Raji (cell line): ENCODE data around the gene EPHA4.

Experiments used
- POLR2A ChIP-seq: IDR thresholded peaks from 2 replicates; pipeline ENCODE4 v1.6.1; 2011; ENCODE audit warnings: low read depth, low read length, control low read depth; ENCODE audit not compliant: insufficient read depth

The EPHA4 gene

DNA sequence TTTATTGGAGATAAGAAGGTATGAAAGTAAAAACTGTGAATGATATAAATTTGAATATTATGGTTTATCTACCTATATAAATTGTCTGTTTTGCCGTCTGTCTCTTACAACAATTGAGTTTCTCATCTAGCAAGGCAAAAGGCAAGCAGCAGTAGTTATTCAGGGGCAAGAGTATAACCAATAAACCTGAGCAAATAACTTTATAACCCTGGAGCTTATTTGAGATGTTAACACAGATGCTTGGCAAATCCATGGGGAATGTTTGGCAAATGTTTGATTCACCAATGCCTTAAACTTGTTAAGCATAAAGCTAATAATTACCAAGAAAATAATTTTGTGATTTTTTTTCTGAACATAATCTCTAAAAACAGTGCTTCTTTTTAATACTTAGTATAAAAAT, 9.9 kb upstream of the EPHA4 start:
- no peak for TF ChIP-seq POLR2A

DNA sequence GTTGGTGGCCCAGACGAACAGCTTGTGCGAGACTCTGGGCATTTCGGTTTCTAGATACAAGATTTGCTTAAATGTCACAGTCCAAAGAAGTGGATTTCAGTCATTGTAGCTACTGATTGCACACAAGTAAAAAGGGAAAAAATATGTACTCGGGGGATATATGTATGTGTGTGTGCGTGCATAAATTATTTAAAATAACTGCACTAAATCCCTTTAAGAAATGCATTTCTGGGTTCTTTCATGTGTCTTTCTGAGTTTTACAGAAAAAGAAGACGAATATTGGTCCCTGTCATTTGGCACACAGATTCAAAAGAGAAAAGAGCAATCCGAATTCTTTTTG, 2.1 kb upstream of the EPHA4 start:
- no peak for TF ChIP-seq POLR2A

DNA sequence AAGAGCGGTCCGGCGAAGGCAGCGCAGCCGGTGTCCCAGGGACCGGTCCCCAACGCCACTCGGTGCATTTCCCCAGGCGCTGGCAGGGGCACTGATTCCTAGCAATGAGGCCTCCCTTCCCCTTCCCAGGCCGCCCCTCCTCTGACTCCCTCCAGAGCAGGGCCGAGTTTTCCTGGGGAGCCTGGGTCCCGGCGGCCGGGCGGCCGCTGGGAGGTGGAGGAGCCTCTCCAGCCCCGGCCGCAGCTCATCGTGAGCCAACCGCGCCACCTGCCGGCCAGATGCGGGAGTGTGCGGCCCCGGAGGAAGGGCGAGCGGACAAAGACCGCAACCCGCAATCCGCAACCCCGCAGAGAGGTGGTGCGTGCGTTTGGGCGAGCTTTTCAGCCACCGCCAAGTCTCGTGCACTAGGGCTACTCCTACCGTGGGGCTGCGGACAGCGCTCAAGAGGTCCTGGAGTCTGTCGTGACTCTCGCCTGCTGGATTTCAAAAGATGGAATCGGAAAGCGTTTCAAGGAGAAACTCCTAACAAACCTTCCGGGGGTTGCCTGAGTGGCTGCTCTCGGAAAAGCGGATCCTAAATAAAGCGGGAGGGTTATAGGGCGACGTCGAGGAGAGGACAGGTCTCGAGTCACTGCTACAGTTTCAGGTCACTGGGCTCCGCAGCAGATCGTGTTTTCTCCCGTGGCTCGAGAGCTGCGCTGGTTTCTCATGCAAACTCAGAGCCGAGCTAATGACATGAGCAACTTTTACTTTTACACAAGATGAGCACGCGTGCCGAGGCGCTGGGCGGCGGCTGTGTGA, 1.5 kb upstream of the EPHA4 start:
- no peak for TF ChIP-seq POLR2A

DNA sequence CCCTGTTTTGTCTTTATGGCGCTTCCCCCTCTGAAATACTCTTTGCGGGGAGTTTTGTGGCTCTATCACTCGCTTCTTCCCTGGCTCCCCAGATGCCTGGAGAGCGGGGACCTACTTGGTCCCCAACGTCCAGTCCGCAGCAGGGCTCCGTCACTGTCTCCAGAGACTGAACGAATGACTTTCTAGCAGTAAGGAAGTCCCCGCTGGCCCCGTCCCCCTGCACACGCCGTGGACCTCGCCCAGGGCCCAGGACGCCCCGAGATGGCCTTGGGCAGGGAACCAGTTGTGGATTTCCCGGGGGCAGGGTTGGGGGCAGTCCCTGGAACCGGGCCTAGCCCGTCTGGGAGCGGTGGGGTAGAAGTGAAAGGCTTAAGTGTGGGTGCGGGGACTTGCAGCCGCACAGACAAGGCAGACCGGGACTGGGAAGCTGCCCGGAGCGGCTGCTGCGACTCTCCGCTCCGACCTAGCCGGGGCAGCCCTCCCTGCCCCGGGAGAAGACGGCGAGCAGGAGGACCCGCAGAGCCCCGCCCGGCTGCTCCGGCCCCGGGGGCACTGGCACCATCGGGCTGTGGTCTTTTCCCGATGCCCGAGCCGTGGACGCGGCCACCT, 821 bp upstream of the EPHA4 start:
- TF ChIP-seq POLR2A = no peak

DNA sequence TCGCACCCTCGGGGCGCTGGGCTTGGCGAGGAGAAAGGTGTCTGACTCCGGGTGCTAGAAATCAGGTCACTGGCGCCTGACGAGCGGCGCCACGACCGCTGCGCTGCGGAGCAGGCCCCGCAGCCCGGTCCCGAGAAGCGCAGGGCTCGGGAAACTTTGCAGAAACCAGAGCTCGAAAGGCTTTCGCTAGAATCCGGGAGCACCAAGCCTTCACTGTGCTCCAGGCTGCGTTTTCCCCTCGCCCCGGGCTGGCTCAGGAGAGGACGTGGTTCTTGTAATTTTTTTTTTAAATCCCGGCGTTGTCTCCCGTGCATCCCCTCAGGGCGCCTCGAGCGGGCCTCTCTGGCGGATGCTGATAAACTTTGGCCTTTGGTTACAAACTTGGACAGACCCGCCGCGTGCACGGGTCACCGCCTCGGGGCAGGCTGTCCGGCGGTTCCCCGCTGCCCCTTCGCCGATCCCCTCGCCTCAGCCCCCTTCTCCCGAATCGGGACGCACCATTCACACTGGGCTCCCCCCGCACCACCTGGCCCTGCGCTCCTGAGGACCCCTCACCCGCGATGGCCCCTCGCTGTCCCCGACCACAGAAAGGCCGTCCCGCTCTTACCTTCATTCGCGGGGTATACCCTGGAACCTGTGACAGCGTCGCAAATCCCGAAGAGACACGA, 419 bp downstream of the EPHA4 start:
- TF ChIP-seq POLR2A = no peak

DNA sequence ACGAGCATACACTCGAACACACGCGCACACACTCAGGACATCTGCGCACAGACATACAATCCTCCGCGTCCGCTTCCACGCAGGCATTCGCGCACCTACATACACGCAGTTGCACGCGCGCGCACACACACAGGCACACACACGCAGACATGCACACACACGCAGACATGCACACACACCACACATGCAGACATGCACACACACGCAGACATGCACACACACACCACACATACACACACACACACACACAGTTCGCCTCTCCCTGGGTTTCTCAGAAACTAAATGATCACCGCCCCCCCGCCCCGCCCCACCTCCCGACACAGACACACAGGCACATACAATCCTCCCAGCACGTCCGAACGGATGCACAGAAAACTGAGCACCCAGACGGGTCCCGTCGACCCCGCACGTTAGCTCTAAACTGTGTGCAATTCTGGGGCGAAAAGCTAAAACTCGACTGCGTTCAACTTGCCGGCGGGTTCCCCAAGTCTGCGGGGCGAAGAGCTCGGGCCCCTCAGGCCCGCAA, 1.0 kb downstream of the EPHA4 start:
- no peak for TF ChIP-seq POLR2A

DNA sequence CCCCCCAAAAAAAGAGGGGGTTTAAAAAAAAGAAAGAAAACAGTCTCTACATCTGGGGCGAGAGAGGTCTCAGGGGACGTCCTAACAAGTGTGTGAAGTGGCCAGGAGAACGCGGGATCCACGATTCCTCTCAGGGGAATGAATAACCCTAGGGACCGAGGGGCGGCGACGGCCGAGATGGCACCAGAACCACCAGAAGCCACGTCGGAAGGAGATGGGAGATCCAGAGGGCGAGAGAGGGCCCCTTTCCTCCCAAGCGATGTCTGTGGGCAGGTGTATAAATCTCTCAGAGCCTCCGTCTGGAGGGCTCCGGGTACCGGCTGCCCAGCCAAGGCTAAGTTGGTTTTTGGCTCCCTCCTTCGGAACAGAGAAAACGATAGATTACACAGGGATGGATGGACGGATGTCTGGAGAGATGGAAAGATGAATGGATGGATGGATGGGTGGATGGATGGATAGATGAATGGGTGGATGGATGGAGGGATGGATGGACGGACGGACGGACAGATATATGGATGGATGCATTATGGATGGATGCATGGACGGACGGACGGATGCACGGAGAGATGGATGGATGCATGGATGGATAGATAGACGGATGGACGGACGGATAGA, 1.7 kb downstream of the EPHA4 start:
- no peak for TF ChIP-seq POLR2A

DNA sequence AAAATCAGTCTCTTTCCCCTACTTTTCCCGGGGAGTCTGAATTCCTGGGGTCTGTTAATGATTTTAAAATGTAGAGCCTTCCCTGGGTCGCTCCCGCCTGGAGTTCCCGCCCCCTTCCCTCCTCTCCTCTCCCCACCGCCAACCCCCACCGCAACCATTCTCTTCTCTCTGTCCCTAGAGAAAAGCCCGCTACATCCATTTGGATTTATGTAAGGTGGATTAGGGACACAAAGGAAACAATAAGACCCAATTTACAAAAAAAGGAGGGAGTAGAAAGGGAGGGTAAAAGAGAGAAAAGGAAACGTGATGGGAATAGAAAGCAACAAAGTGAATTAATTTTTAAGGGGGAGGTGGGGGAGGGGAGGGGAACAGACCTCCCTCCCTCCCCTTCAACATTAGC, 2.2 kb downstream of the EPHA4 start:
- TF ChIP-seq POLR2A = no peak

DNA sequence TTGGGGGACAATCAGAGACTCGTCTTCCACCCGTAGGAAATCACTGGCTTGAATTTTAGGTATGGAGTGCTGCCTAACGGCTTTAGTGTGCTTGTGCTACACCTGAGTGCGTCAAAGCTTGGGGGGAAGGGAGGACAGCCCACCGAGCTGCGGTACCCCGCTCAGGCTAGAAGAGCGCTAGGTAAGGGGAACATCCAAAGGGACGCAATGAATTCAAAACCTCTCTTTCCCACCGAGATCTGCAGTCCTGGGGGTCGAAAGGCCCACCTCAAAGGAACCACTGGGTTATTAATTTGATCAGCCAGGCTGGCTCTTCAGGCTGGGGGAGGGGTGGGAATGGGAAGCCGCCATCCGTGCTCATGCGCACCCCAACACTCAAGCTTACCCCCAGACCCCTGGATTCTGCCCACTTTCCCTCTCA, 2.7 kb downstream of the EPHA4 start:
- no peak for TF ChIP-seq POLR2A

DNA sequence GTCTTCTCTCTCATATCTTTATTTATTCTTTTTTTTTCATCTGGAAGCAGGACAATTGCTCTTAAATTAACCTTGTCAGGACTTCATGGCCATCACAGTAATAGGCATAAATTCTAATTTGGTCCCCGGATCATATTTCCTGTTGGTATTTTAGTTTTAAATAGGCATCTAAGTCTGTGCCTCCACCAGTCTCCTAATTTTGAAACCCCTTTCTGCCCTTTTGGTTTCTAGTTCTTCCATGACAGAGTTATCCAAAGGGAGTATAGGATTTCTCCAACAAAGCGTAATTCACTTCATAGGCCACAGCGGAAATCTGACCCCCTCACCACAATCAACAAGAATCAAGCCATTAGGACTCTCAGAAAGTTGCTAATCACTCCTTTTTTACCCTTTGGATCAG, 3.8 kb downstream of the EPHA4 start:
- no peak for TF ChIP-seq POLR2A

DNA sequence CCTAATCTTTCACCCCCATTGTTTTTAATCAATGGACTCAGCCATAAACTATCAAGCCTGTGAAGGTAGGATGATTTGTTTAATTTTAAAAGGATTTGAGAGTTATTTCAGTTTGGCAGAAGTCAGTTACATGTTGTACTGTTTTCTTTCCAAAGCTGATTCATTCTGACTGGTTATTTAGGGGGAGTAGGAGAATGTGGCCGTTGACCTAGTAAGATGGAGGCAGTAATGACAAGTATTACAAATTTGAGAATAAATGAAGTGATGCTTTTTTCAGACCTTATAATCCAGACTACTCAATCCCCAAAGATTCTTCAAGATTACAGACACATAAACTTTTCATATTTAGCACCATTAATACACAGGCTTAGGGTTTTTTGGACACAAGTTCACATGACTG, 4.3 kb downstream of the EPHA4 start:
- no peak for TF ChIP-seq POLR2A

DNA sequence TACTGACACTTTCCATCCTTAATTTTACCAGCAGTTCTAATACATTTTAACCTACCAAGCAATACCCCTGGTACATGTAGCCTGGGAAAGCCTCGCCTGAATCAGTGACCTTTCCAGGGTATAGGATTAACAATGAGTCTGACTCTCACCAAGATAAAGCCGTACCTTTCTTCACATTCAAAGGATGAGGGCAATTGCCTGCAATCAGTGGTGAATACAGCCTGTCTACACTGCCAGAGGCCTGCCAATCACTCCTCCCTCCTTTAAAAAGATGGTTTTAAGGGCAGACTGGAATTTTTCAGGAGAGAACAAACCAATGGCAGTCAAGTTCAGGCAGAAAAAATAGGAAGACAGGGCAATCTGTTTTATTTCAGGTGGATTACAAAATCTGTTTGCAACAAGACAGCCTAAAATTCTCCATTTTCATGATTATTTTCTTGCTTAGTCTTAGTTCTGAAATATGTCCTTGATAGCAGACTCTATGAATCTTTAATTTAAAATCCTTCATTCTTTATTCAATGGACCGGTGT, 4.8 kb downstream of the EPHA4 start:
- no peak for TF ChIP-seq POLR2A

DNA sequence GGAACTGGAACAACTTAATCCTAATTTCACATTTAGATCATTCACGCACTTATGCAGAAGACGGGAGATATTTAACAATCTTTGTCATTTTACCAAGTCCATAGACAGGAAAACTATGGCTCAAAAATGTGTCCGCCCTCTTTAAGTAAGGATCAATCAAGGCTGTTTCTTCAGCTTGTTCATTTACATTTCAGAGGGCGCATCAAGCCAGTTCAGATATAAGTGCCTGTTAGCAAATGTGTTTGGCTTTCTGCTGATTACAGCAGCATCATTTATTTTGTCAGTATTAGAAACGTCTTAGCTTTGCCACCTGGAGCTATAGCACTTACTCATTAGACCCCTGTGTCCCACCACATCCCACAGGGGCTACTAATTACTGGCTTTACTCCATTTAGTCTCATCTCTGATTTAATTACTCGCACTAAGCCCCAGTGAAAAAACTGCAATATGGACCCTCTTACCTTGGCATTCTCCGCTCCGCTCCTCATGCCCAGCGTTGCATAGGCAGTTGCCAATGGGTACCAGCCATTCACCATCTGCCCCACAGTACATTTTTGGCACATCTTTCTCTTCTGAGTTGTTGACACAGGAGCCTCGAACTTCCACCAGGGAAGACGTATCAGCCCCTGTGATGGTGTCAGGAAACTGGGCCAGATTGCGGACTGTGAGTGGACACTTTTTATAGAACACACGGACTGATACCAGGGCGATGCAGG, 8.7 kb downstream of the EPHA4 start:
- TF ChIP-seq POLR2A = no peak

DNA sequence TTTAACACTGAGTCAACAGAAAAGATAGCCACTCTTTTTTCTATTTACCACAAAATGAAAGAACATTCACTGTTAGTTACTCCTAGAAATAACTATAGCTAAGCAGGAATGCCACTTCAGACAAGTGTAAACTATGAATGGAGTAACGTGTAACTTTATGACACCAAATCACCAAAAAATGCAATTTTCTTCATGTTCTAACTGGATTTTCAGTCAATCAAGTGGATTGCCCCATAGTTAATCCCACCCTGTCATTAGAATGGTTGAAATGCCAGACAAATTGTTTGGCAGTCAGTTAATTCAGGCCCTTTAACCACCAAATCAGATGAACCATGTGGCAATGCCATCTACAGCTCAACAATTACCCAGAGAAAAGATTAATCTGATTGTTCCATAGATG, 9.9 kb downstream of the EPHA4 start:
- TF ChIP-seq POLR2A = no peak

DNA sequence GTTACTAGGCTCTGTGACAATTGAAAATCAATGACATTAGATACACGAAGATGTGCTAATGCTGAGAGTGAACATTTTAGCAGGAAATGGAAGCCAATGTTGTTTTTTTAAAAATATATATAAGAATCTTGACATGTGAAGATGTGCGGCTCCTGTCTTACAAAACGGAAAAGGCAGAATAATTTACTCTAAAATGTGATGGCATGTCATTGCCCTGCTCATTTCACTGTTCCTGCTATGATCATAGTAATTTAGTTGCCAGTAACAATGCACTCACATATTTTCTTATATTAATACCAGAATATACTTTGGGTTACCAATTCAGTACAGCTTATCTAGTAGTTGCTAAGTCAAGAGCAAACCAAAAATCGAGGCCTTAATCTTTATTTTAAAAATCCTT, 10.3 kb downstream of the EPHA4 start:
- no peak for TF ChIP-seq POLR2A
